Measurements from ENCODE around the gene ZKSCAN4.

DNA sequence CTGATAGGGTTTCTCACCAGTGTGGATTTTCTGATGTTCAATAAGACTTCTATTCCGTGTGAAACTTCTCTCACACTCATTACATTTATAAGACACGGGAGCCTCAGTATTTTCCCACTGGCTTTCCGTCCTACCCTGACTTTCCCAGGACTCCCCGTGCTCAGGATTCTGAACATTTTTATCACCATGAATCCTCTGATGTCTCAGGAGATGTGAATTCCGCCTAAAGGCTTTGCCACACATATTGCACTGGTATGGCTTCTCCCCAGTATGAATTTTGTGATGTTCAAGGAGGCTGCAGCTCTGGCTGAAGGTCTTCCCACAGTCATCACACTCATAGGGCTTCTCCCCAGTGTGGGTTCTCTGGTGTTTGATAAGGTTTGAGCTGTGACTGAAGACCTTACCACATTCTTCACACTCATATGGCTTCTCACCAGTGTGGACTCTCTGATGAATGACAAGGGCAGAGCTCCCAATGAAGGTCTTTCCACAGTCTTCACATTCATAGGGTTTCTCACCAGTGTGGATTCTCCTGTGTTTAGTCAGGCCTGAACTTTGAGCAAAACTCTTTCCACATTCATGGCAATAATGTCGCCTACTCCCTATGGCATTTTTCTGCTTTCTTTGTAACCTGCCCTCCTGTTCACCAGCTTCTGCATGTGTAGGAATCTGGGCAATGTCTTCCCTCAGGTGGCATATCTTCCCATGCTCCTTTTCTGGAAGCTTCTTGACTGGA lies 6.7 kb downstream of the ZKSCAN4 start:
- no peak for TF ChIP-seq RAD21 (conservative IDR thresholded peaks at IDR 0.05)
- TF ChIP-seq, protein P1, sequence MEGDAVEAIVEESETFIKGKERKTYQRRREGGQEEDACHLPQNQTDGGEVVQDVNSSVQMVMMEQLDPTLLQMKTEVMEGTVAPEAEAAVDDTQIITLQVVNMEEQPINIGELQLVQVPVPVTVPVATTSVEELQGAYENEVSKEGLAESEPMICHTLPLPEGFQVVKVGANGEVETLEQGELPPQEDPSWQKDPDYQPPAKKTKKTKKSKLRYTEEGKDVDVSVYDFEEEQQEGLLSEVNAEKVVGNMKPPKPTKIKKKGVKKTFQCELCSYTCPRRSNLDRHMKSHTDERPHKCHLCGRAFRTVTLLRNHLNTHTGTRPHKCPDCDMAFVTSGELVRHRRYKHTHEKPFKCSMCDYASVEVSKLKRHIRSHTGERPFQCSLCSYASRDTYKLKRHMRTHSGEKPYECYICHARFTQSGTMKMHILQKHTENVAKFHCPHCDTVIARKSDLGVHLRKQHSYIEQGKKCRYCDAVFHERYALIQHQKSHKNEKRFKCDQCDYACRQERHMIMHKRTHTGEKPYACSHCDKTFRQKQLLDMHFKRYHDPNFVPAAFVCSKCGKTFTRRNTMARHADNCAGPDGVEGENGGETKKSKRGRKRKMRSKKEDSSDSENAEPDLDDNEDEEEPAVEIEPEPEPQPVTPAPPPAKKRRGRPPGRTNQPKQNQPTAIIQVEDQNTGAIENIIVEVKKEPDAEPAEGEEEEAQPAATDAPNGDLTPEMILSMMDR (IDR thresholded peaks at IDR 0.05; ENCODE audit: poor library complexity, severe bottlenecking), result no peak
